Stimulated activated CD4-positive, alpha-beta T cell treated with anti-CD3 and anti-CD28 coated beads, Interleukin-1b, Interleukin-23, amount 100 ng/mL, for 1 hour (primary cell): ENCODE data around the gene SORL1.

Experiments used
- DNase-seq, 2 donors: peaks; one replicate each; pipeline ENCODE4 v3.0.0-alpha.2; 2020; ENCODE audit warnings: low read depth in 2 of 2

SORL1 gene

DNA sequence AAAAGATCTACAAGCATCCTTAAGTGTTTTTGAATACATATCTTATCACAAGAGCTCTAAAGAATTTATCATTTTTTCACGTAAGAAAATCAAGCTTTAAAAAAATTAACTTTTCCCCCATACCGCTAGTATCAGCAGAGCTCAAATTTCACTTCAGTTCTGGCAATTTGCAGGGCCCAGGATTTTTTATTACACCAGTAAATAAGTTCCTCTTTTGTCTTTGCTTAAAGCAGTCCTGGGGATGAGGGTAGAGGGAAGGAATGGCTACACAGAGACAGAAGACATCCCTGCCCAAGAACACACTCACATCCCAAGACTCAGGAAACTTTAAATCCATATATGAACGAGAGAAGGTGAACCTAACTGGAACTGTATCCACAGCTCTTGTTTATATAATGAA, 22.6 kb upstream of the SORL1 start:
- DNase-seq = no peak

DNA sequence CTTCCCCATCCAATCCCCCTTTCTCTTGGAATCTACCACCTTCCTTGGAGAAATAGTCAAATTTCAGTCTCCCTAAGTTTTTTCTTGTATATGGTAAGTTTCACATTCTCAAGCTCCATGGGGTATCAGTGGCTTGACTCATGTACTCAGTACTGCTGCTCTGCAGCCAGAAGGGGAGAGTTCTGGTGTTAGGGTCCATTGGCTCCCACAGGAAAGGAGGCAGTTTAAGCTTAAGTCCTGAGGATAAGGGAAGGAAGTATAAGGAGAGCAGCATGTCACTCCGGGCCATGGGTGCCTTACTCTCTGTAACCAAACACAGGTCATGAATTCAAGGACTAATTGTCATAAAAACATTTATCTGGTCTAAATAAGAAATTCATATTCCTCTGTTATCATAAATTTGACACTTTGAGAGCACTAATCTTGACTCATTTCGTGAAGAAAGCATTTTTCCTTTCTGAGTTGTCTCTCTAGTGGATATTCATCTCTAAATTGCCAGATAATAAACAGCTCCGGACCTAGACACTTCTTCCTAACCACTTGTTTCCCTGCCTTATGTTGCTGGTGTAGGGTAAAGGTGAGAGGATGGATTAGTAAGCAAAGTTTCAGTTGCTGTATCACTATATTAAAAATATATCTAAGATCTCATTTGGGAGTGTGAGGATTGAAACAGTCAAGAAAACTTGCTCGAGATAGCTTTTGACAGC, 20.1 kb upstream of the SORL1 start:
- no peak for DNase-seq

DNA sequence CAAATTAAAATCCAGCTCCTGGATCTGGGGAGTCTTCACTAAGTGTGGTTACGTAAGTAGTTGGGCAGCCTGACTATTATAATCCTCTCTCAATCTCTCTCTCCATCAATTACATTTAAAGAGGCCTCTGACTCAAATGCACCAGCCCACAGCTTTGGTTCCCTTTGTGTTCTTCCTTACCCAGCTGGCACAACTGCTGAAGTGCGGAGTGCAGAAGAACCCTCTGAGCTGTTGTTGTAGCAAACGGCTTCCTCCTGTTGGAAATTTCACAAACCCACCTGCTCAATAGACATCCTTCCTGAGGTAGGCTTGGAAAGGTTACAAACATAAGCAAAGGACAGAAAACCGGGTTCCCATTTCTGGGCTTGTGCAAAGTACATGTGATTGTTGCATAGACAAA, 17.0 kb upstream of the SORL1 start:
- DNase-seq = no peak

DNA sequence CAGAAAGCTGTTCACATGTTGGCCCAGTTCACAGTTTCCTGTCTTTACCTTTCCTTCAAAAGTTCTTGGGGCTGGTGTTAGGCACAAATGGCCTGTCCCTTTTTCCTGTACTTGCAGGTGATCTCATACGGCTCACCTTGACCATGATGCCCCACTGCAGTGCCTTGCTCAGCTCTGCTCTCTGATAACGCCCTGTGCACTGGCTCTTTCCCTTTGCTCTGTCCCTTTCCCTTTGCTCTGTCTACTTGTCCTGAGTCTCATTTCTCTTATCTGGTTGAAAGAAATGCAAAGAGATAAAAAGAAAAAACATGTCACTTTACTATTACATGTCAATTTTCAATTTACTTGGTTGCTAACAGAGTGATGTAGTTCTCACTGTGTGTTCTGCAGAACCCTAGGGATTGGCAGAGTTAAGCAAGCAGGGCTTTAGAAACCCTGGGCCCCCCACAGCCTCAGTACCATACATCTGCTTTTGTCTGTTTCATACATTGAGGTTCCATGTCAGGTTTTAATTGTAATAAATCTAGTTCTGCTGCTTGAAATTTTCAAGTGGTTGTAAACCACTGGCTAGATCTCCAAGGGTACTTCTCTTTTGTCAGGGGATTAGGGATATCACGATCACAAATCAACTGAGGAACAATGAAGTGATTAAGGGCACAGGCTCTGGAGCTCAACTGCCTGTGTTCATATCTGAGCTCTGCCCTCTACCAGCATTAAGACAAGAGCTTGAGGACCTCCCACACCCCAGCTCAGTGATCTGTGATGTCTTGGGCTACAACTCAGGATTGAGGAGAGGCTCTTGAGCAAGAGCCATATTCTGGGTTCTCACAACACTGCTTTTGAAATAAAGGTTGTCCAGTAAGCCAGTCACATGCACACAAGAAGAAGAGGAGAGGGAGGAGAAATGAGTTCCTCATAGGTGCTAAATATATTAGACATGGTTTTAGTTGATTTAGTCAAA, 16.3 kb upstream of the SORL1 start:
- DNase-seq = no peak

DNA sequence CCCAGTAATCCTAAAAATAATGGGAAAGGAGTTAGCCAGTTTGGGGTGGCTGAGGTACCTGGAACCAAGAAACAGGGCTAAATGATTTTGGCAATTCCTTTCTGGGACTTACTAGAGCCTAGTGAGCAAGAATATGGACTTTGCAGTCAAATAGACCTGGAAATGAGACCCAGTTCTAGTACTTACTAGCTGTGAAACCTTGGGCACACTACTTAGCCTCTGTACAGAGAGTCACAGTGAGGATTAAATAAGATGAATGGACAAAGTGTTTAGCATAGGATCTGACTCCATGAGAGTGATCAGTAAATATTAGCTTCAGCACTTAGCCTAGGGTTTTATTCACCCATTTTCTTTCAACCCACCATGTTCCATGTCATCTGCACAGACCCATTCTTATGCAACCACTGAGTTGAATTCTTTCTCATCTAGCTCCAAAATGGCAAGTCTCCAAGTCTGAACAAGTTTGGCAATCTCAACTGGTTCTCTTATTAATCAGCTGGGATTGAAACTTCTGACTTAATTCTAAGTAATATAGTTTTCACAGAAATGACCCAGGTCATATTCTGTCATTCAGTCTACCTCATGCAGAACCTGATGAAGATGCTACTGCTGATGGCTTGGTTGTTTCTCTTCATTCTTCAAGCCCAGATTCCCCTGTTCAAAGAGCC, 15.0 kb upstream of the SORL1 start:
- no peak for DNase-seq

DNA sequence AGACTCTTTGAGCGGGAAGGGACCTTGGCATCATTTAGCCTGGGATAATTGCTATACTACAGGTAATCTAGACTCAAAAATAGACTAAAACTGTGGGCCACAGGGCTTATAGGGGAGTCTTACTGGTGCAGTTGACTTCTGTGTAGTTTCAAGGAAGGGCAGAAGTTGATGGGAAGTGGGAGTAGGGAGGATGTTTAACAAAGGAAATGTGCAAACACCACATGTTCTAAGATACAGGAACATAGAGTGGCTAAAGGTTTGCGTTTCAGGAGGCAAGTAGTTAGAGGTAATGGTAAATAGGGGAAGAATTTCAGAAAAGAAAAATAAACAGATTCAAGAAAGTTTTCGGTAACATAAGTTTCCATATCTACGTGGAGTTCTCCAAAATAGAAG, 14.4 kb upstream of the SORL1 start:
- DNase-seq = no peak

DNA sequence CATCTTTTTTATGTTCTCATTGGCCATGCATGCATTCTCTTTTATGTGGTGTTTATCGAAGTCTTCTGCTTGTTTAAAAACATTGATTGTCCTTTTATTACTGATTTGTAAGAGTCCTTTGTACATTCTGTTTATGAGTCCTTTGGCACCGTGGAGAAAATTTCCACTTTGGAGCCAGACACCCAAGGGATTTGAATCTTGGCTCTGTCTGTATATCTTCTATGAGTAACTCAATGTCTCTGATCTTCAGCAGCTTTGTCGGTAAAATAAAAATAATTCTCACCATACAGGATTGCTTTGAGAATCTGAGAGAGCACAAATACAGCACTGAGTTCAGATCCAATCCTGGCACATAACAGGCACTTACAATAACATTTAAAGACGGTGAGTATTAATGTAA, 12.8 kb upstream of the SORL1 start:
- no peak for DNase-seq

DNA sequence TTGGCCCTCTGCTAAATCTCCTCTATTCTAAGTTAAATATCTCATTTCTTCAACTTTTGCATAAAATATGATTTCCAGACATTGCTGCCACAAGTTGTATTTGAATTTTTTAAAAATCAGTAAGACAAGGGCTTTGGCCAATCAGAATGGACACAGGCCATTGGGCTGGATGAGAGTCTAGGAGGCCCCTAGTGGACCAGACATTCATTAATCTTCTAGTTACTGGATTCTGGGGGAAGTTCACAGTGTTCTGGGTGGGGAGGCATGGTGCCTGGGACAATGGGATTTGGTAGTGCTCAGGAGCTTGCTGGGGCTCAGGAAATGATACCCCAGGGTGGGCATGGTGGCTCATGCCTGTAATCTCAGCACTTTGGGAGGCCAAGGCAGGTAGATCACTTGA, 12.4 kb upstream of the SORL1 start:
- DNase-seq = no peak

DNA sequence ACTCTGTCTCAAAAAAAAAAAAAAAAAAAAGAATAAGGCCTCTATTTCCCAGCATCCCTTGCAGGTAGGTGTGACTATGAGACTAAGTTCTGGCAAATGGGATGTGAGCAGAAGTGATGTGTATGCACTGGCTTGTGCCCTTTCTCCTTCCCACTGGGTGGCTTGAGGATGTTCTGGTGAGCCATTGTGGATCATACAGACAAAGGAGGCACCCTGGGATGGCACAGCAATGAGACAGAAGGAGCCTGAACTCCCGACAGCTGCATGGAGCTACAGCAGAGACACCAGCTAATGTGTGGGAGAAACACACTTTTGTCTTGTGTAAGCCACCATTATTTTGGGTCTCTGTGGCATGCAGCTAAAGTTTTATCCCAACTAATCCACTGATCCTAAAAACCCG, 10.6 kb upstream of the SORL1 start:
- no peak for DNase-seq

DNA sequence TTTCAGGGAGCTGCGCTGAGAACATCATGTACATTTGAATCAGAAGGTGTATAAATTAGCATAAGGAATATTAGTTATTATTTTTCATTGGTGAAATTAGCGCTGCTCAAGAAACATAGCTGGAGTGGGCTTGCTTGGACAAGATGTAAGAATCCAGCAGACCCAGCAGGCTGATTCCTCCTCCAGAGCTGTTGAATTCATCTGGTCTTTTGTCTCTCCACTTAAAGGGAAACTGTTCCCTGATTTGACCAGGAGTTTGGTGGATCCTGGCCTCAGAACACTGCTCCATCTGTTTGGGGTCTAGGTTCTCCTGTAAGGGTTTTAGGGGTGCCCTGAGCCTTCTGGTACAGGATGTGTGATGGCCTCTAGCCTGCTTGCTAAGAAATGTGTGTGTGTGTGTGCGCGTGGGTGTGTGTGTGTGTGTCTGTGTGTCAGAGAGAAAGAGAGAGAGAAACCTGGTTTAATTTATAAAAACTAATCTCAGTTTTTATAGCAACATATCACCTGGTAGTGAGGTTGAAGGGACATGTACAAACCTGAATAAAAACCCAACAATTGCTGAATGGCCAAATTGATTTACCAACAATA, 8.3 kb upstream of the SORL1 start:
- no peak for DNase-seq

DNA sequence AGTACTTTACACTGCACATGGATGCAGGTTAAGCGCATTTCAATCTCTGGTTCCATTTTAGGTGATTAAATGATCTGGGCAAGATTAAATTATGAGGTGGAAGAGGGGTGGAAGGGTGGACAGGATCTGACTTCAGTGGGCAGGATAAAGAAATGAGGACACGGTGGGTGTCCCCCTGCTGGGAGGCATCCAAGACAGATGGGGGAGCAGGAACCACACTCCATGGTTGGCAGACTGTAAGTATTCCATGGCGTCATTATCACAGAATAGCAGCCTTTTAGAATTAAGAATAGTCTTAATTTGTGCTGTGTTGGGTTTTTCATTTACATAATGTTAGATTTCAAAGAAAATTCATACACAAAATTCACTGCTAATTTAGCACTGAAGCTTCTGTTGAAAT, 7.6 kb upstream of the SORL1 start:
- DNase-seq = no peak

DNA sequence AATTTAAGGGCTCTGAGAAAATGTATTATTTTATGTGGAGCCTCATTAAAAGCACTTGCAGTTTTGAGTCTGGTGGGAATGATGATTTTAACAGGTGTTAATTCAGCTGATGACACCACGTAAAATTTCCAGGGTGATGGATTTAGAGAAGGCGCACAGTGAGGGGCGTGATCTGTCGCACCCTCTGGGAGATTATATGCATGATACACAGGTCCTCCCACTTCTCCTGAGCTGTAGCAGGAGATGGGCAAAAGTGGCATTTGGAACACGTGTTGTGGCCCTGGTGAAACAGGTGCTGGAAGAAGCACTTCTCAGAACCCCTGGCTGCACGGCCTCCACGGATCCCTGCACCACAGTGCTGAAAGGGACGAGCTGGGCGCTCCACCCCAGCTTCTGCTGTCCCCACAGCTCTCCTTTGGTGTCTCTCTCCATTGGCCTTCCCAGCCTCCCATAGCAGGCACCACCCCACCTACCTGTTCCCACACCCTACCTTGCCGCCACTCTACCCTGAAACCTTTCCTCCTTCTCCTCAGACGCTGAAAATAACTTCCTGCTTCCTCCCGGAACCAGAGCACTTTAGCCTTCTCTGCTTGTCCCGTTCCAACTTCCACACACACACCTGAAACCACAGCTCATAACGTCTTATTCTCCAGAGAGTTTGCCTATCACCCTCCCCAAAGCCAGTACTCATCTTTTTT, 6.9 kb upstream of the SORL1 start:
- no peak for DNase-seq

DNA sequence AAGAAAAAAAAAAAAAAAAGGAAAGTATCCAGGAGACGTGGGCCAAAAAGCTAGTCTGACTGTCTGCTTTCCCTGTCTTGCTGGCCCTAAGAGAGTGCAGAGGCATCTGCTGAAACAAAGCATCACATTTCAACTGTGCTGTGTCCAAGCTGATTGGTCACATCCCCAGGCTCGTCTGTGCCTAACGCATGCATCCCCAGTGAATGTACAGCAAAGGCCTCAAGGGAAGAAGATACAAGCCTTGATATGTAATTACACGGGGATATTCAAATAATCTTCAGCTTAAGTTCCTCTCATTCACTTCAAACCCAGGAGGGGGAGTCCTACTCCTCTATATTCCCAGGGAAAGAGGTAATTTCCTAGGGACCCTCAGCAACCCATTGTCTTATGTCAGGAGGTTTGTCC, 5.4 kb upstream of the SORL1 start:
- no peak for DNase-seq

DNA sequence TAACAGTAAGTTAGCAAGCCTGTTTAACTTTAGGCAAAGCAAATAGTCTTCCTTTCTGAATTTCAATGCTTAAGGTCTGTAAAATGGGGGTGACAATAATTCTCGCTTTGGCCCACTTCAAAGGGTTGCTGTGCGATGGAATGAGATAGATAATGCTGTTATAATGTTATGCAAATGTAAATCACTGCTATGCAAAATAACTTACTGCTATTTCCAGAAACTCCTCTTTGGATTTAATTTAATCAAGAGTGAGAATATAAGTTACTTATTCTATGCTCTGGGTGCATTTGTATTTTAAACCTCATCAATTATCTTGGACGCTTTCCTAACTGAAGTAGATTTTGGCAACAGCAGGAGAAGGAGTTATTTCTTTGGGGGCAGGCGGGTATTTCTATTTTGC, 4.1 kb upstream of the SORL1 start:
- DNase-seq = no peak

DNA sequence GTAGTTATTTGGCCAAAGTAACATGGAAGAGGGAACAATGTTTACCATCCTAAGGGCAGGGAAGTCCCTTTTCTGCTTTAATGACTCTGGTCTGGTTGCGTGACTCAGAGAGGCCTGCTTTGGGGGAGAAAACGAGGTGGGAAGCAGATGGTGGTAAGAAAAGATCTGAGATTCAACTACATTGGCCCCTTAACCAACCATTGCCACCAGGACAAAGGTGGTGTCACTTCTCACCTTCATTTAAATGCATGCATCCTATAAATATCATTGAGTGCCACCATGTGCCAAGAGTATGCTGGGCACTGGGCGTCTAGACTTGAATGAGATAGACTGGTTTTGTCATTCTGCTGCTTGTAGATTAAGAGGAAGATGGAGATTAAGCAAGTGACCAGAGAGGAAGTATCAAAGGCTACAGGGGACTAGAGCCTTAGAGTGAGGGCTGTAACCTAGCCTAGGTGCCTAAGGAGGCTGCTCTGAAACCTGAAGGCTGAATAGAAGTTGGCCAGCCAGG, 3.6 kb upstream of the SORL1 start:
- DNase-seq = no peak

DNA sequence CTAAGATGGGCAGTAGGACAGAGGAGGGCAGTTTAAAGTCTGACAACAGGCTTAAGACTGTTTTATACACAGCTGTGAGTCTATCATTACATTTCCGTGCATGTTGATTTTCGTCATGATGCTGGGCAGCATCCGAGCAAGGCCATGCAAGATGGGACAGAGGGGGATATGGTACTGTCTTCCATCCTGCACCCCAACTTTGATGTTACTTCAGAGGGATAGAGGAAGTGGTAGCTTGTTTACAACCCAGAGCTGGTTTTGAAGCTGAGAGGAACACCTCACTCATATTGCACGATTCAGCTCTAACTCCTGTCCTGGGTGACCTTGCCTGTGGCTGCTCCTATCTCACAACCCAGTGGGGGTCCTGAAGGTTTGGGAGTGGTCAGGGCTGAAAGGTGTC, 3.0 kb upstream of the SORL1 start:
- DNase-seq = no peak

DNA sequence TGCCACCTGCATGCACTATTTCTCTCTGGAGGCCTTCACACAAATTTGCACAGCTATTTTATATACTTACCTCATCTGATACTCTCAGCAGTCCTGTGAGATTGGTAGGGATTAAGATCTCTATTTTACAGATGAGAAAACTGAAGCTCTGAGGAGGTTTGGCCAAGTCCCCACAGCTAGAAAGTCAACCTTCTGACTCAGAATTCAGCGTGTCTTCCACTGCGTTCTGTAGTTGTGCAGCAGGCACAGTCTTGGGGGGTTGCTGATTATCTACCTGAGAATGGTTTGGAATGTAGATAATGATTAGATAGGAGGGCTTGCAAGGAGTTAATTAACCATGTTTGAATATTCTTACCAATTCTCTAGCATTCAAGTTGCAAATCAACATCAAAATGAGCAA, 2.5 kb upstream of the SORL1 start:
- no peak for DNase-seq

DNA sequence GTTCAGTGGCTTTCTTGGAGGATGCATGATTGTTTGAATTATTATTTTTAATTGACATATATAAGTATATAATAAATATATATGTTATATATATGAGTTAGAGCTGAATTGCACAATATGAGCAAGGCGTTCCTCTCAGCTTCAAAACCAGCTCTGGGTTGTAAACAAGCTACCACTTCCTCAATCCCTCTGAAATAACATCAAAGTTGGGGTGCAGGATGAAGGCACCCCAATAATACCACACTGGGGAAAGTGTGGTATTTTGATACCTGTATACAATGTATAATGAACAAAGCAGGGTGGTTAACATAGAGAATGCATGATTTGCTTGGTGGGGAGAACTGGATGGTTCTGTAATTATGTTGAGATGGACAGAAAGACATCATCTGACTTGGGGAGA, 1.7 kb upstream of the SORL1 start:
- DNase-seq = no peak

DNA sequence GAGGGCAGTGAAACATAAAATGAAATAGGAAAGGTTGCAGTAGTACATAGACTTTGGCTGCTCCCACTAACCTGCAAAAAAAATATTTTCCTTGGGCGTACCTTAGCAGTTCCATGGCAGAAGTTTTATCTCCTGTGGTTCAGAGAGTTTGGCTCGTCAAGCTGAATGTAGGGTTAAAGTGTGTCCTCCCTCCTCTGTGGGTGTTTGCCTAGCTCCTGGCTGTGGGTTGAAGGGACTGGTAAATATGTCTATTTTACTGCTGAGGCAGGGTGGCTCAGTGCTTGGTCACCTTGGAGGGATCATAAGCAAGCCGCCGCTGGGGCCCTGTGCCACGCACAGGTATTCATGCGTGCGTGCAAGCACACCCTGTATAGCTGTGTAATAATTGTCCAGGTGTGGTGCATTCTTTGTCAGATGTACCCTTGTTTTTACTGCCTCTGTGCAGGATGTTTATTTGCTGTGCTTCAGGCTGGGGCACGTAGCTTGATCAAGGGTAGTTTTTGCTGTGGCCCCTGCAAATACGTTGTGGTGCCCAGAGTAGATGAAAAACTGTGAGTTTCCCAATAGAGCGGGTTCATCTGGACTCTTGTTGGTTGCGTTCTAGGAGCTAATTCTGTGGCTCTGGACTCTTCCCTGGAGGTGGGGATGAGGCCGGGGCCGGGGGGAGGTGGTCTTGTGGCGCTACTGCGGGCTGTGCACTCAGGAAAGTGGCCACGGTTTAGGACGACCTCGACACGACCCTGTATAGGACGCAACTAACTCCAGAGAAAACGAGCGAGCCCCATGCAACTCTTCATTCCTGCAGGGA, 732 bp upstream of the SORL1 start:
- no peak for DNase-seq

DNA sequence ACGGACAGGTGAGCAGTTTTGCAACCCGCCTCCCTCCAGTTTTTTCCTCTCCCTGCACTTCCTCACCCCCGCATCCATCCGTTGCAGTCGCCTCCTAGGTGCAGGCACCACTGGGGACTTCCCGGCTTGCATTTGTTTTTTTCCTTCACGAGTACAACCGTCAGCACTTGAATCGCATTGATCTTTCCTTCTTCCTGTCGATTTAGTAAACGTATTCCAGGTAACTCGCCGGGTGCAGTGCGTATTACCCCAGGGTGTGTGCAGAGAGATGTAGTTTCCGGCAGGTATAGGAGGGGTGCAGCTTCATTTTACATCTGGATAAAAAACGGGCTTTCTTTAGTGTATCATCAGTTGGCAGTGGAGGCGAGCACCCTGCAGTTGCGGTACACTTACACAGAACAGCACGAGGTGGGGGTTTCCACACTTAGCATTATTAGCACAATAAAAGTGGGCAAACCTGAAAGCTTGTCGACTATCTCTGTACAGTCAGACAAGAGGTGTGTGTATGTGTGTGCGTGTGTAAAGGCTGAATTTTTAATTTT, 566 bp downstream of the SORL1 start, which contains the start of gene SORL1-AS1:
Gene SORL1-AS1 (minus strand): TSS at position 359 of the 542 bp plus-strand sequence.
- no peak for DNase-seq
